ENCODE data around the gene COPS6.
A peak's percentile ranks its signal among the peaks of the same experiment; 100 is the strongest.

The COPS6 gene

DNA sequence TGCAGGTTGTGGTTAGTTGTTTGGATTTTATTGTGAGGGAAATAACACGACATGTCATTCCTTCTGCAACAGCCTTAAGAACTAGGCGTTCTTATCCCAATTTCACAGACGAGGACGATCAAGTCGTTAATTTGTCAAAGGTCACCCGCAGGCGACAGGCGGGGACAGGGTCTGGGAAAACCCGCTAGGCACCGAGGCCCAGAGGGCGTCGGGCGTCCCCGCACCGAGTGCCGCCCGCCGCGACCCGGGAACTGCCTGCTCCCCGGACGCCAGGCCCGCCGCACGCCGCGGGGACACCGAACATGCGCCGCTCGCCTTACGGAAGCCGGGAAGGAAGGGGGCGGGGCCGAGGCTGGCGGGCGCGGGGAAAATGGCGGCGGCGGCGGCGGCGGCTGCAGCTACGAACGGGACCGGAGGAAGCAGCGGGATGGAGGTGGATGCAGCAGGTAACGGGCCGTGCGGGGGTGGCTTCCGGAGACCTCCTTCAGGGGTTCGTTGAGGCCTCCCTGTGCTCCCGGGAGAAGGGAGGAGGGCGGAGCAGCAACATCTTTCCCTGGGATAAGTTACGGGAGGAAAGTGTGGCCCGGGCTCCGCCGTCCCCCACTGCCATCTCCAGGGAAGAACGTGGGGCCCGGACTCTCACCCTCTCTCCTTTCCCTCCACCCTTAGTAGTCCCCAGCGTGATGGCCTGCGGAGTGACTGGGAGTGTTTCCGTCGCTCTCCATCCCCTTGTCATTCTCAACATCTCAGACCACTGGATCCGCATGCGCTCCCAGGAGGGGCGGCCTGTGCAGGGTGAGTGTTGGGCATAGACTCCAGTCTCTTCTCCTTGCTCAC, at the start of gene COPS6:
TSS of gene COPS6 (plus strand) at position 349 of the 837 bp plus-strand sequence. CDS start at position 371, 22 bp downstream.
- peak; percentile 74 for DNase-seq (ENCODE audit: low spot score)

DNA sequence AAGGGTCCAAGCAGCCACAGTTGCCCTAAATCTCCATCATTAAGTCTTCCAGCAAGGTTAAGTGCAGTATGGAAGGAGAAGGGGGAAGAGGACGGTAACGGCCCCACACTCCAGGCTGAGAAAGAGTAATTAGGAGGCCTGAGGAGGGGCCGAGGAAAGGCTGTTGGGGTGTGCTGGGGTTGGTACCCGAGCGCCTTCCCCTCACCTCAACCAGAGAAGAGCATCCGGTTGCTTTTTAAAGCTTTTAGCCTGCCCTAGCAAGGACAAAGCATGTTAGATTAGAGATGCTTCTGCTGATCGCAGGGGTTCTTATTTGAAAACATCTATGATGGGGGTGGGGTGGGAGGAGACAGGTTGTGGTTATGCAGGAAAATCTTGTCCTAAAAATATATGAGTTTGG, 48.2 kb upstream of the COPS6 start:
- no peak for DNase-seq (ENCODE audit: low spot score)

DNA sequence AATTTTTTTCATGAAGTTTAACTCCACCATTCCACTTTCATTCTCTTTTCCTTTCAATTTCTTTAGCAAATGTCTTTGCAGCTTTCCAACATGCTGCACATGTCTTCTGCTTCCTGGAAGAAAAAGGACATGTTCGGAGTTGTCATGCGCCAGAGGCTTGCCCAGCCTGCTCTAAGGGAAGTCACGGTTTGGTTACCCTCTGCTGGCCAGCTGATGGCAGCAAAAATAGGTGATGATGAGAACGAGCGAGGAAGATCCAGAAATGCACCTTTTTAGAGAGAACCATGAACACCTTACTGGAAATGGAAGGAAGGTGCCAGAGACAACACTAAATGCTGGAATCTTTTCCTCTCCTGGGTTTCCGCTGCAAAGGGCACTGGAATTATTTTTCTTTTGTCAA, 44.1 kb upstream of the COPS6 start:
- no peak for DNase-seq (ENCODE audit: low spot score)

DNA sequence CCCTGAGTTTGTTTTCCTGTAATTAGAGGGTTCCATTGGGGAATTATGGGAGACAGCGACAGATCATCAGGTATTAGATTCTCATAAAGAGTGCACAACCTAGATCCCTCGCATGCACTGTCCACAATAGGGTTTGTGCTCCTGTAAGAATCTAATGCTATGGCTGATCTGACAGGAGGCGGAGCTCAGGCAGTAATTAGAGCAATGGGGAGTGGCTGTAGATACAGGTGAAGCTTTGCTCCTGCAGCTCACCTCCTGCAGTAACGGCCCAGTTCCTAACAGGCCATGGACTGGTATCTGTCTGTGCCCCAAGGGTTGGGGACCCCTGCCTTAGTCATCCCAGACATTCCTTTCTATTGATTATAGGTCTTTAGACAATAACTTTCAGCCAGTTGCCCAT, 40.1 kb upstream of the COPS6 start:
- DNase-seq (ENCODE audit: low spot score), result no peak

DNA sequence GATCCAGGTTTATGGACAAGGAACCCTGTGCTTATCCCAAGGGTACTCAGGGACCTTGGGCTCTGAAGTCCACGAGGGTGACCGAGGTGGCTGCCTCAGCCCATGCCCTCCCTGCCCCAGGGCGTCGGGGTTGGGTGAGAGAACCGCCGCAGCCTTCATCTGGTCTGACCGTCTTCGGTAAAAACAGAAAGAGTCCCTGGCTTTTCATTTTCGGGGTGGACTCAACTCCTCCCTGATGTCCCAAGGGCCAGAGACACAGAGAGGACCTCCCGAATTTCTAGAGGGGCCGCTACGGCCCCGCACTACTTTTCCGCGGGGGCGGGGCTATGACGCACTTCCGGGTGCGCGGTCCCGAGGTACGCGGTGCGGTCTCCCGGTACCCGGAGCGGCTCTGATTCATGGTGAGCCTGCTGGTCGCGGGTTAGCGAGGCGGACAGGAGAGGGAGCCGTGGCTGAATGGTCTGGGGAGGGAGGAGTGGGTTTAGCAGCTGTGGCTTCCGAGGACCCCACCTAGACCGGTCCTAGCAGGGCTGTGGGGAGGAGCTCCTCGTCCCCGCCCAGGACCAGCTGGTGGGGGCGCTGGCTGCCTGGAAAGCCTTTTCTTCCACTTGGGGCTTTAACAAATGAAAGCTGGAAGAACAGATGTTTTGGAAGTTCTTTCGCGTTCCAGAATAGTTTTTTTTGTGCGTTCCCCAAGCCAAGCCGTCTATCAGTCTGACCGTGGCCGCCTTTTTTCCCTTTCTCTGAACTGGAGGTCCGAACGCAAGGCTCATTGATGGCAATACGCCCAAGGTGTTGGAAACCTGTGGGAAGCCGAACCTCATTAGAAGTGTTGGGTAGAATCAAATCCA, 39.1 kb upstream of the COPS6 start, which contains the start of gene ZSCAN21:
TSS of gene ZSCAN21 (plus strand) at position 334 of the 851 bp plus-strand sequence. CDS start 7,233 bp downstream, outside the sequence.
- peak; percentile 84 for DNase-seq (ENCODE audit: low spot score)

DNA sequence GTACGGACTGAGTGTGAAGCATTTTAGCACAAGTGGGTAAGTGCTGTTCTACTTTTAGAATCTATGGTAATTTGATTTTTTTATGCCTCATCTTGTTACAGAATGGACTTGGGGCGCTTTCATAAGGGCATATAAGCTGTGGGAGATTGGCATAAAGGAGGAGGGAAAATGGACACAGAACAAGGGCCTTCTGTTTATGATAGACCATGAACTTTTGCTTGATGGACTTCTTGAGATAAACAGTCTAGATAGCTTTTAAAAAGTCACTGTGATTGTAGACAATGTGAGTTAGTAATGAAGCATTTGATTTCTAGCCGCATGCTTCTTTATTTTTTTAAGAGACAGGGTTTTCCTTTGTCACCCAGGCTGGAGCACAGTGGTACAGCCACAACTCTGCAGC, 37.2 kb upstream of the COPS6 start:
- DNase-seq (ENCODE audit: low spot score), result no peak

DNA sequence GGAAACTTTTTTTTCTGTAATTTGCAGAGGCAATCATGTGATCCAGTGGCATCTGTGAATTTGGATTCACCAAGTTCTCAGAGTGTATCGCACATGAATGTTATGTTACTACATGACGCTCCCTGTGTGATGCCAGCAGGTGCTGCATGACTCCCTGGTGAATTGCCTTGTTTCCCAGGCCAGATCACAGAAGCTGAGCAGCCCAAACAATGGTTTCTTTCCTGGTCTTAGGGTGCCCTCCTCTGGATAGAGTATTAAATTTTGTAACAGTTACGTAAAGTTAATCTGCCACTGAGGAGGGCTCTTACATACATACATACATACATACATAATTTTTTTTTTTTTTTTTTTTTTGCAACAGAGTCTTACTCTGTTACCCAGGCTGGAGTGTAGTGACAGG, 35.6 kb upstream of the COPS6 start:
- DNase-seq (ENCODE audit: low spot score), result peak; percentile 83

DNA sequence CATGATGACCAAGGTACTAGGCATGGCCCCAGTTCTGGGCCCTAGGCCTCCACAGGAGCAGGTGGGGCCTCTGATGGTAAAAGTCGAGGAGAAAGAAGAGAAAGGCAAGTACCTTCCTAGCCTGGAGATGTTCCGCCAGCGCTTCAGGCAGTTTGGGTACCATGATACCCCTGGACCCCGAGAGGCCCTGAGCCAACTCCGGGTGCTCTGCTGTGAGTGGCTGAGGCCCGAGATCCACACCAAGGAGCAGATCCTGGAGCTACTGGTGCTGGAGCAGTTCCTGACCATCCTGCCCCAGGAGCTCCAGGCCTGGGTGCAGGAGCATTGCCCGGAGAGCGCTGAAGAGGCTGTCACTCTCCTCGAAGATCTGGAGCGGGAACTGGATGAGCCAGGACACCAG, 31.8 kb upstream of the COPS6 start:
- no peak for DNase-seq (ENCODE audit: low spot score)

DNA sequence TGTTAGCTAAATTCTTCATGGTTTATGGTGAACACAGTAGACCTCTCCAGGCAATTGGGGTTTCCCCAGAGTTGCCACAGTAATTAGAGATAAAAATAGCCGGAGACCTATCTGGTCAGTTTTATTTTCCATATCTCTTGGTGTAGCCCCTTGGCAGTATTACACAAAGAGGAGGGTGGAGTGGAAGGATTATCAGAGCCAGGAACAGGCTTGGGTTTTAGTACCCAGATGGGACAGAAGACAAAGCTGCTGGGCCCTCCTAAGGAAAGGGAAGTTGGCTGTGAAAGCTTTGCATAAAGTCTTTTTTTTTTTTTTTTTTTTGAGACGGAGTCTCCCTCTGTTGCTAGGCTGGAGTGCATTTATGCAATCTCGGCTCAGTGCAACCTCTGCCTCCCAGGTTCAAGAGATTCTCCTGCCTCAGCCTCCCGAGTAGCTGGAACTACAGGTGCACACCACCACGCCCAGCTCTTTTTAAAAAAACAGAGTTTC, 29.5 kb upstream of the COPS6 start:
- no peak for DNase-seq (ENCODE audit: low spot score)

DNA sequence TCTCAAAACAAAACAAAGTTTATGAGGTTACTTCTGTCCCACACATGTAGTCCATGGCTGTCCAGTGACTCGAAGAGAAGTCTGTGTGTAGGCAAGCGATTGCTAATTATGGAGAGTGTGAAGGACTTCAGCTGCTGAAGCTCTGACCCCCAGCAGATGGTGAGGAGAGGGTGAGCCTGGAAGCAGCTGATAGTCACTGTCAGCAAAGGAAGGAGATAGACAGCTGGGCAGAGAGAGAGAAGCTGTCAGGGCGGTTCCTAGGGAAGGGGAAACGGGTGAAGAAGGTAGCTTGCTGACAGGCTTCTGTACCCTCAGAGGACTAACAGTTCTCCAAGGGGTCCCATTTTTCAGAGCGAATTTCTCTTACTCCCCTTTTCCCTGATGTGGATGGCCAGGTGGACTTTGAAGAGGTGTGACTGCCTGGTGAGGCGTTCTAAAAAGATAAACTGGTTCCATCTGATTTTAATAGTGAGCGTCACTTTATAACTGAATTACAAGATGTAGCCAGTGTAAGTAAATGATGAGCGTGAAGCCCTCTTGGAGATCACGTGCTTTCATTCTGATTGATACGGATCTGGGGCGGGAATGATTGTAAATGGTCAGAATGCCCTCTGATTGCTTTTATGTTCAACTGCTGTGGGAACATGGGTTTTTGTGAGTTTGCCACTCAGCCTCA, 27.1 kb upstream of the COPS6 start:
- DNase-seq (ENCODE audit: low spot score), result no peak

DNA sequence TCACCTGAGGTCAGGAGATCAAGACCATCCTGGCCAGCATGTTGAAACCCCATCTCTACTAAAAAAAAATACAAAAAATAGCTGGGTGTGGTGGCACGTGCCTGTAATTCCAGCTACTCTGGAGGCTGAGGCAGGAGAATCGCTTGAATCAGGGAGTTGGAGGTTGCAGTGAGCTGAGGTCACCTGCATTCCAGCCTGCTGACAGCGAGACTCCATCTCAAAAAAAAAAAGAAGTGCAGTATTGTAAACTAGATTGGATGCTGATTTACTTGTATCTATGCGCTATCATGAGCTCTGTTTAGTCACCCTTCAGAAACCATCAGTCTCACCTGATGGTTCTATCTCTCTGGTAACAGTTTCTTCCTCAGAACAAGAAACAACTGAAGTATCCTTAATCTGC, 25.4 kb upstream of the COPS6 start:
- no peak for DNase-seq (ENCODE audit: low spot score)

DNA sequence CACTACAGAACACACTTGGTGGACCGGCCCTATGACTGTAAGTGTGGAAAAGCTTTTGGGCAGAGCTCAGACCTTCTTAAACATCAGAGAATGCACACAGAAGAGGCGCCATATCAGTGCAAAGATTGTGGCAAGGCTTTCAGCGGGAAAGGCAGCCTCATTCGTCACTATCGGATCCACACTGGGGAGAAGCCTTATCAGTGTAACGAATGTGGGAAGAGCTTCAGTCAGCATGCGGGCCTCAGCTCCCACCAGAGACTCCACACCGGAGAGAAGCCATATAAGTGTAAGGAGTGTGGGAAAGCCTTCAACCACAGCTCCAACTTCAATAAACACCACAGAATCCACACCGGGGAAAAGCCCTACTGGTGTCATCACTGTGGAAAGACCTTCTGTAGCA, 24.6 kb upstream of the COPS6 start:
- no peak for DNase-seq (ENCODE audit: low spot score)

DNA sequence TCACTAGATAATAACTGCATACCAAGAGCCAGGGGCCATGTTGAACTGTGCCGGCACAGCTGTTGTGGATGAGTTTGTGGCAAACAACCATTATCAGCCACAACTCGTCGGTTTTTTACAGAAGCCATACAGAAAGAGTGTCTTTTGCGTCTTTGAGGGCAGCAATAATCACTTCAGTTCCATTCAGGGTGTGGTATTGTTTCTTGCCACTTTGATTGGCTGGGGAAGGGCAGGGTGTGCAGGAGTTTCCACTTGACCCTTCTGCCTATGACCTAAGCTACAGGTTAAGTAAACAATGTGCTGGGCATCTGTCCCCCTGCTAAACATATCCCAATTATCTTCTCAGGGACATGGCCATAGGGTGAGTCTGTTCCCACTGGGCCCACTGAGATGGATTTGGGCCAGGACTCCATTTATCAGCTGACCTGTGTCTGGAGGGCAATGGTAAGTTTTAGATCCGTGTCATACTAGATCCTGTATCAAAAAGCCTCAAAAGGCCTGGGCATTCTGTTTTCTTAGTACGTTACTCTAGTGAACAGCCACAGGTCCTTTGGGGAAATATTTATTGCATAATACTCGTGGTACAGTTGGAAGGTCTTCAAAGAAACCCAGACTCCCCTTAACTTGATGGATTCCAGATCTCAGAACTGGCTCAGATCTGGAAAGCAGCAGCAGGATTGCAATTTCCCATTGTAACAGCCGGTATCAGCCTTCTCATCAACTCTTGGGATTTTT, 23.1 kb upstream of the COPS6 start:
- DNase-seq (ENCODE audit: low spot score), result no peak

DNA sequence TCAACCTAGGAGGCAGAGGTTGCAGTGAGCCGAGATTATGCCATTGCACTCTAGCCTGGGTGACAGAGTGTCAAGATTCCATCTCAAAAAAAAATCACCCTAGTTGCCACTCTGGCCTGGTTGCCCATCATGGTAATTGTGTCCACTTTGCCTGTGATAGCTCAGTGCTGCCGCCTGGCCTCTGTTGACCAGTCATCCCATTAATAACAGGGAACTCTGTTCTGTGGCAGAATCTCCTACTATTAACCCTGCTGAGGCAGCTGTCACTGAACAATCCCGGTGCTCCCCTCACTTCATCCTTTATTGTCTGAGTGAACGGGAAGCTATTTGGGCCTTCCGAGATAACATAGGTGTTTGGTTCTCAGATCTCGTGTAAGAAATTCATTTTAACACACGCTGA, 21.8 kb upstream of the COPS6 start:
- no peak for DNase-seq (ENCODE audit: low spot score)

DNA sequence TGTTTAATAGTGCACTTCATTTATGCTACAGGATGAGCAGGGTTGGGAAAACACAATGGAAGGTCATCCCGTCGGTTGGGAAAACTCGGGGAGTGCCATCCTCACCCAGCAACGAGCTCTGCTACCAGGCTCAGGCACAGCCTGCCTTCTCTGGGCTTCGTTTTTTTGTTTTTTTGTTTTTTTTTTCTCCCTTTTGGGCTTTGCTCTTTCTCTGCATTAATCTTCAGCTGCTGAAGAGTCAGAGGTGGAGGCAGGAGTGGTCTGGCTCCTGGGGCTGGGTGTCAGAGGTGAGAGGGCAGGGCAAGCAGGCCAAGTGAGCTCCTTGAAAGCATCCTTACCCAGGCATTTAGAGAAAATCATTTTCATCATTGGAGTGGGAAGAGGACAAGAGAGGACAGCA, 18.8 kb upstream of the COPS6 start:
- no peak for DNase-seq (ENCODE audit: low spot score)

DNA sequence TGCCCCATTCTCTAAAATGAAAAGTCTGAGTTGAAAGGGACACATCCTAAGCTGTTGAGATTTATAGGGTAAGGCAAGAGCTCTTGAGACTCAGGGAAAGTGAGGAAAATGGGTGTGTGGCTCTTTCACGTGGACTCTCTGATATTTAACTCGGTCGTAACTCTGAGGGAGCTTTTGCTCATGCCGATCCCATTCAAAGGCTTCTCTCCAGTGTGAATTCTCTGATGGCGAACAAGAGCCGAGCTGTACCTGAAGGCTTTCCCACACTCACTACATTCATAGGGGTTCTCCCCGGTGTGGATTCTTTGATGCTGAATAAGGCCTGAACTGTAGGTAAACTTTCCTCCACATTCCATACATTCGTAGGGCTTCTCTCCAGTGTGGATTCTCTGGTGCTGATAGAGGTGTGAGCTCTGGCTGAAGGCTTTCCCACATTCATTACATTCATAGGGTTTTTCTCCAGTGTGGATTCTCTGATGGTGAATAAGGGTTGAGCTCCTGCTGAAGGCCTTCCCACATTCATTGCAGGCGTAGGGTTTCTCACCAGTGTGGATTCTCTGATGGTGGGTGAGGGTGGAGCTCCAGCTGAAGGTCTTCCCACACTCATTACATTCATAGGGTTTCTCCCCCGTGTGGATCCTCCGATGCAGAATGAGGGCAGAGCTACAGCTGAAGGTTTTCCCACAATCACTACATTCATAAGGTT, 17.6 kb upstream of the COPS6 start:
- no peak for DNase-seq (ENCODE audit: low spot score)

DNA sequence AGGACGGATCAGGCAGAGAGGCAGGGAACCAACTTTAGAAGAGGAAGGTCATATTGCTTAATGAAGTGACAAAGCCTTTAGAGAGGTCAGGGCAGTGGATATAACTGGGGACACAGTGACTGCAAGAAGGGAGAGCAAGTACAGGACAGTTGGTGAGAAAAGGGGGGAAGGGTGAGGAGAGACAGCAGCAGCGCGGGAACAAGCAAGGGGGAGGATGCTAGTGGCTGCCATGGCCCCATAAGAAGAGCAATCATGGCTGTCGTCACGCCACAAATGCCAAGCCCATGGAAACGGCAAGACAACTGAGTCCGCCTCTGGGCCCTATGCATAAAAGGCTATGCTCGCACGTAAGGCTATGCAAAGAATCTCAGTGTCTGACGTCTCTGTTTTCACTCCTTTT, 16.3 kb upstream of the COPS6 start:
- no peak for DNase-seq (ENCODE audit: low spot score)

DNA sequence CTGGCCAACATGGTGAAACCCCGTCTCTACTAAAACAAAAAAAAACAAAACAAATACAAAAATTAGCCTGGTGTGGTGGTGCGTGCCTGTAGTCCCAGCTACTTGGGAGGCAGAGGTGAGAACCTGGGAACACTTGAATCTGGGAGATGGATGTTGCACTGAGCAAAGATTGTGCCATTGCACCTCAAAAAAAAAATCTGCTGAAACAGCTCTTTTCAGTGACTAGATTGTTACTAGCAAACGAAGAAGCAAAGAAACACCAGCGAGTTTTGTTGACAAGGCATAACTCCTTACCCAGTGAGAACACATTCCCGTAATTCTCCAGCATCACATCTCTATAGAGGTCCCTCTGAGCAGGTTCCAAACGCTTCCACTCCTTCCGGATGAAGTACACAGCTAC, 13.9 kb upstream of the COPS6 start:
- DNase-seq (ENCODE audit: low spot score), result no peak

DNA sequence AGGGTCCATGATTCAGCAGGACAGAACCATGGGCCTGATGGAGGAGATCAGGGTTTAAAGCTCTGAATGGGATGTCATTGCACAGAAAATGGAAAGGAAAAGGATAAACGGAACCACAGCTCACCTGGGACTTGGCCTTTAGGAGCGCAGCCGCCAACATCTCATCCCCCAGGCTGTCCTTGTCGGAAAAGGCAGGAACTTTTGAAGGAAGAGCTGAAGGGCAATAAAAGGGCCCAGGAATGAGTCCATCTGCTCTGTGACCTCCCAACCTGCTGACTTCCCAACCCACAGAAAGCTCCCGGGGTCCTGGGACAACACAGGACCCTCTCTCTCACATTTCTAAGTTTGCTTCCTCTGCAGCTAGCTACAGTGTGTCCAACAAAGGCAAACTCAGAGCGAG, 13.4 kb upstream of the COPS6 start:
- no peak for DNase-seq (ENCODE audit: low spot score)

DNA sequence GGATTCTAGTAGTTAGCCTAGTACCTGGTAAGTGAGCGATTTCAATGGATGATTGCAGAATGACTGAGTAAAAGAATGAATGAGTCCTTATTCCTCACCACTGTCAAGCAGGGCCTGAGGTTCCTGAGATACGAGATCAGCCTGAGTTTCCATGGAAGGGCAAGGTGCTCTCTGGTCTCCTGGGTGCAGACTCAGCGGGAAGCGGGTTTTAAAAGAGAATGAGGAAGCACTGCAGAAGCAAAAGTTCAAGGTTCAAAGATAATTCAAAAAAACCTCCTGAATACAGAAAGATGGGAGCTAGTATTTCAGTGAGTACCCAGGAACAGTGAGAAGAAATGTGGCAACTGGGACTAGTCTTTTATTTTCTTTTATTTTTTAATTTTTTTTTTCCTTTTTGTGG, 11.6 kb upstream of the COPS6 start:
- no peak for DNase-seq (ENCODE audit: low spot score)

DNA sequence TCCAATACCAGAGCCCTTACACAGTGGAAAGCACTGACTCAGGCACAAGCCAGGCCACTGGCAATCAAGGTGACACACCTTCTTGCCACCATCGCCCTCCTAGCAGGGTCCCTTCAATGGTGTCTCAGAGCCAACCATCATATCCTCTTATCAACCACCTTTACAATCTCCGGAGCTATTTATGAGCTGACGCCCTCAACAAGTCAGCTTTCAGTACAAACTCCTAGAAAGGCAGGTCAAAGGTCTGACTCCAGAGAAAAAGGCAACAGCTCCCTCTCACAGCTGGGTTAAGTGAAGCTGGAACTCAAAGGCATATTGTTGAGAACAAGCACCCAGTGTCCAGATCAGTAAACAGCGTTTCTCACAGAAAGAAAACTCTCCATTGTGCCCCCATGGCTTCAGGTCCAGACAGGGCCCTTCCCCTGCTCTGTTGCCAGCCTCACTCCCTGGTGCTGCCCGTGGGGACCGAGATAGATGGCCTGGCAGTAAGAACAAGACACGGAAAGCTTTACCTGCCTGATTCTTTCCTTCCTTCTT, 9.7 kb upstream of the COPS6 start:
- DNase-seq (ENCODE audit: low spot score), result peak; percentile 51

All from HuH-7 (cell line).